Omental fat pad (tissue), 4 donors: ENCODE measurements around the gene PLEKHM3. TPM values are rescaled to one million over a fixed set of nuclear protein-coding genes. Genes with fewer than 3 reads are reported as not detected.

Experiments used
- ATAC-seq: fragments of 150-250 bp; one replicate; pipeline ENCODE4 v1.9.1; 2016; ENCODE audit warnings: mild to moderate bottlenecking, moderate library complexity; ENCODE audit not compliant: low FRiP score
- DNase-seq: peaks from one replicate; pipeline ENCODE4 v3.0.0-alpha.2; 2019; ENCODE audit warnings: low spot score
- total RNA-seq, 4 donors: library from RNA; depleted of rRNA; stranded (reverse); fragments of >200 nt; gene quantifications; one replicate each; pipeline ENCODE4 v1.1.0, GENCODE V29; 2016
- TF ChIP-seq, protein P1 (sequence below), 3 donors: fragments of 450-650 bp; IDR thresholded peaks; one replicate each; pipeline ENCODE4 v1.5.1; 2016 to 2017; ENCODE audit warnings: antibody characterized with exemption in 3 of 3, mild to moderate bottlenecking in 3 of 3, moderate library complexity in 2 of 3

Gene PLEKHM3
- total RNA-seq, 4 donors from 2014 or later = 14.1 to 31.4 (median 24.2) TPM

GRCh38 chr2:207787017-207787416, 238.3 kb downstream of the PLEKHM3 start:
- ATAC-seq (no peak), DNase-seq (no peak)
- TF ChIP-seq, protein P1, sequence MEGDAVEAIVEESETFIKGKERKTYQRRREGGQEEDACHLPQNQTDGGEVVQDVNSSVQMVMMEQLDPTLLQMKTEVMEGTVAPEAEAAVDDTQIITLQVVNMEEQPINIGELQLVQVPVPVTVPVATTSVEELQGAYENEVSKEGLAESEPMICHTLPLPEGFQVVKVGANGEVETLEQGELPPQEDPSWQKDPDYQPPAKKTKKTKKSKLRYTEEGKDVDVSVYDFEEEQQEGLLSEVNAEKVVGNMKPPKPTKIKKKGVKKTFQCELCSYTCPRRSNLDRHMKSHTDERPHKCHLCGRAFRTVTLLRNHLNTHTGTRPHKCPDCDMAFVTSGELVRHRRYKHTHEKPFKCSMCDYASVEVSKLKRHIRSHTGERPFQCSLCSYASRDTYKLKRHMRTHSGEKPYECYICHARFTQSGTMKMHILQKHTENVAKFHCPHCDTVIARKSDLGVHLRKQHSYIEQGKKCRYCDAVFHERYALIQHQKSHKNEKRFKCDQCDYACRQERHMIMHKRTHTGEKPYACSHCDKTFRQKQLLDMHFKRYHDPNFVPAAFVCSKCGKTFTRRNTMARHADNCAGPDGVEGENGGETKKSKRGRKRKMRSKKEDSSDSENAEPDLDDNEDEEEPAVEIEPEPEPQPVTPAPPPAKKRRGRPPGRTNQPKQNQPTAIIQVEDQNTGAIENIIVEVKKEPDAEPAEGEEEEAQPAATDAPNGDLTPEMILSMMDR (IDR thresholded peaks at IDR 0.05) = no peak

- TF ChIP-seq, protein P1 (IDR thresholded peaks at IDR 0.05) = no peak
- no peak for ATAC-seq
- no peak for DNase-seq
Observed at GRCh38 chr2:207784898-207785297, 240.4 kb downstream of the PLEKHM3 start.

DNA sequence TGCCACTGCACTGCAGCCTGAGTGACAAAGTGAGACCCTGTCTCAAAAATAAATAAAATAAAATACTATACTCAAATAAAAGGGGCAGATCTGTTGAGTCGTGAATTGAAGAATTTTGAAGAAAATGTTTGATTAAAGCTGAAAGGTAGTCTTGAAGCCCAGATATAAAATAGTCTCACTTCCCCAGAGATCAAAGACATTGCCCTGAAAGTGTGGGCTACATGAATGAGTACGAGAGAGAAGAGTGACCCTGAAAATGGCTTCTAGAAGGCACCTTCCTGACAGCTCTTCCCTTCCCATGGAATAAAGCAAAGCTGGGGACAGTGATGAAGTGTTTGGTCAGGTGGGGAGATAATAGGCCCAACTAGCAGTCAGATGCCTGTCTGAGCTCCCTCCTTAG, 241.8 kb downstream of the PLEKHM3 start:
- DNase-seq = no peak
- TF ChIP-seq, protein P1 (IDR thresholded peaks at IDR 0.05) = no peak
- no peak for ATAC-seq

DNA sequence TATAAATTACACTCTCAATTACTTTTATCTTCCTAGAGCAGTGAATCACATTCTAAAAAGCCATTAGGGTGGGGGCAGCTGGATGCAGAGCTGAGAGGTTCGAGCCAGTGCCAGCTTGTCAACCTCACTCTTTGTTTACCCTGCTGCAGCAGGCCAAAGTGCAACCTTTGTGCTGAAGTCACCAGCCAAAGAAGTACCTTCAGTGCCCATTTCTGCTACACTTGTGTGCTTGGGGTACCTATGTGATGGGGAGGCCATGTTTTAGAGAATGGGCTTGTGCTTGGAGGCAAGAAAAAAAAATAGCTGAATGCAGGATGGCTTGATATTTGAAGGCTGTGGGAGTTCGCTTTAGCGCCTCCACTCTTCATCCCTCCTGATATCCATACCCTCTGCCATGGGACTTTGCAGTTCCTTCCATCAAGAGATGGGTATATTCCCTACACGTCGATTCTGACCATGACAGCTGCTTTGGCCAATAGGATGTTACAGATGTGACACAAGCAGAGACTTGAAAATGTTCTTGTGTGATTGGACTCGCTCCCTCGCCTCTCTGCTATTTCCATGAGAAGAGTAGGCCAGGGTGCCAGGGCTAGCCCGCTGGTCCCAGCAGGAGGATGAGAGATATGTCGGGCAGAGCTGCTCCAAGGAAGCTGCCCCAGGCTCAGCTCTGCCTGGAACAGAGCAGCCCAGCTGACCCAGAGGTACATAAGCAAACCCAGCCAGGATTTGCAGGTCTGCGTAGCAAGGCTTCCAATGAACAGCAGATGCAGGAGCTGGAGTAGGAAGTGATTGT, 242.9 kb downstream of the PLEKHM3 start:
- TF ChIP-seq, protein P1 (IDR thresholded peaks at IDR 0.05) = no peak
- DNase-seq = no peak
- ATAC-seq = no peak

DNA sequence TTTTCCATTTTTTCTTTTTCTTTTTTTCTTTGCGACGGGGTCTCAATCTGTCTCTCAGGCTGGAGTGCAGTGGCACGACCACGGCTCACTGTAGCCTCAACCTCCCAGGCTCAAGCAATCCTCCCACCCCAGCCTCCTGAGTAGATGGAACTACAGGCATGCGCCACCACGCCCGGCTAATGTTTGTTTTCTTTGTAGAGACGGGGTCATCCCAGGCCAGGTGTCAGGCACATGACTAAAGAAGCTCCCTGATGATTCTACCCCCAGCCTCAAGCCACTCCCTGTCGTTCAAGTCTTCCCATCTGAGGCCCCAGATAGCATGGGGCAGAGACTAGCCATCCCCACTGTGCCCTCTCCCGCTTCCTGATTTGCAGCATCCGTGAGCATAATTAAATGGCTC, 245.8 kb downstream of the PLEKHM3 start:
- TF ChIP-seq, protein P1 (IDR thresholded peaks at IDR 0.05) = no peak
- no peak for DNase-seq
- no peak for ATAC-seq

DNA sequence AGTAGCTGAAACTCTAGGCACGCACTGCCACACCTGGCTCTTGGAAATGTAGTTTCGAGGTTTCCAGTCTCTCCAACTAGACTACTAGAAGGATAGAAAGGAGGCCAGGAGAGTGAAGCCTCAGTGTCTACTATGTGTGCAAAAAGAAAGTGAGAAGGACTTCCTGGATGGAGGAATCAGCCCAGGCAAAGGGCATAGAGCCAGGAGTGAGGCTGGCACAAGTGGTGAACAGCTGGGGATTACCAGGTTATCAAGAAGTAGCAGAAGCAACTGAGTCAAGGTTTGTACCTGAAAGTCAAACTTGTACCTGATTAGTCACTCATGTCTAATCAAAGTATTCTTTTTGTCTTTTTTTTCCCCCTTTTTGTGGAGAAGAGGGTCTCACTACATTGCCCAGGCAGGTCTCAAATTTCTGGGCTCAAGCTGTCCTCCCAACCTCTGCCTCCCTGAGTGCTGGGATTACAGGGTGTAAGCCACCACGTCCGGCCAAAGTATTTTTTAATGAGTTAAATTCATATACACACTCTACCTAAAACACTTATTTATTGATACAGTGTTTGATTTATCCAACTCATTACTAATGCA, 246.9 kb downstream of the PLEKHM3 start:
- TF ChIP-seq, protein P1 (IDR thresholded peaks at IDR 0.05) = no peak
- DNase-seq (no peak), ATAC-seq (no peak)

DNA sequence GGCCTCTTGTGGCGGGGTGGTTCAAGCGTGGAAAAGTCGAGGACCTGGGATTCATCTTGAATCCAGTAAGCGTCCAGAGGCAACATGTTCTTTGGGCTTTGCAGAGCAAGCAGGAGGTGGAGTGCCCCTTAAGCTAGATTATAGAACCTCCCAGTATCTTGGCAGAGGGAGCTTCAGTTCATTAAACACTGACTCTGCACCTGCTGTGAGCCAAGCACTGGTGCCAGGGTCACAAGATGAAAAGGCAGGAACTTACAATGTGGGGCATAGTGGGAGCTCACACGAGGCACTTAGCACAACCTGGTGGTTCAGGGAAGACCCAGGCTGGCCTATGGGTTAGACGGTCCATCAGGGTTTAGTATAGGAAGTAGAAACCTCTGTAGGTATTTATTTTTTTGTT, 248.2 kb downstream of the PLEKHM3 start:
- DNase-seq = no peak
- ATAC-seq = no peak
- TF ChIP-seq, protein P1 (IDR thresholded peaks at IDR 0.05) = no peak
